RWPE1 (cell line): ENCODE results near the gene SLC16A9.
"Not testable (repeated sequence)": the region's sequence is repeated elsewhere in the genome, so short reads cannot be mapped to it uniquely, and the experiment has no call there.

Source experiments
- CTCF ChIA-PET: fragments of 350-600 bp; sonication (Branson Sonifier 250); formaldehyde crosslinking; extraction: SDS; loops from one replicate; lab custom pipeline; 2021; lab: Yijun Ruan, JAX
- POLR2A ChIA-PET: fragments of 400-600 bp; formaldehyde crosslinking; extraction: SDS; loops from one replicate; lab custom pipeline; 2020; ENCODE audit warnings: antibody characterized with exemption; ENCODE audit not compliant: low non-redundant PET; lab: Yijun Ruan, JAX
- DNase-seq: peaks from one replicate; pipeline ENCODE4 v3.0.0; 2012; ENCODE audit warnings: low spot score
- H3K27ac ChIP-seq: fragments of 450-650 bp; 2 replicates; pipeline ENCODE4 v1.5.1; 2017
- CTCF ChIP-seq: fragments of 450-650 bp; conservative IDR thresholded peaks from 2 replicates; pipeline ENCODE4 v1.5.1; 2017; ENCODE audit warnings: low read depth, mild to moderate bottlenecking

The SLC16A9 gene

GRCh38 chr10:59666310-59666709 is 43.3 kb downstream of the SLC16A9 start:
- ChIA-PET CTCF (no interaction called here), POLR2A (no interaction called here)
- DNase-seq = no peak
- H3K27ac ChIP-seq = no peak overlapping the region
- no peak for TF ChIP-seq CTCF

GRCh38 chr10:59663213-59663612 is 46.4 kb downstream of the SLC16A9 start:
- DNase-seq, CTCF ChIA-PET, H3K27ac ChIP-seq, POLR2A ChIA-PET: not testable (repeated sequence)

GRCh38 chr10:59657724-59658123 is 51.9 kb downstream of the SLC16A9 start:
- no peak for DNase-seq
- ChIA-PET POLR2A (no interaction called here), CTCF (no interaction called here)
- H3K27ac ChIP-seq = no peak overlapping the region
- no peak for TF ChIP-seq CTCF

- no peak for DNase-seq
- no peak for TF ChIP-seq CTCF
- POLR2A ChIA-PET = no interaction called here
- H3K27ac ChIP-seq = no peak overlapping the region
- CTCF ChIA-PET = no interaction called here
These were observed 54.3 kb downstream of the SLC16A9 start for GRCh38 chr10:59655309-59655708.

GRCh38 chr10:59654007-59654406 is 55.6 kb downstream of the SLC16A9 start:
- DNase-seq = no peak
- TF ChIP-seq CTCF = no peak
- H3K27ac ChIP-seq = no peak overlapping the region
- POLR2A ChIA-PET = no interaction called here
- CTCF ChIA-PET = interaction anchor here (0.7 kb wide), 1 partner anchor 15 kb away, joined by 3 read pairs; no protein-coding TSS in a partner anchor

- CTCF ChIA-PET = no interaction called here
- H3K27ac ChIP-seq = no peak overlapping the region
- TF ChIP-seq CTCF = no peak
- no peak for DNase-seq
- POLR2A ChIA-PET = no interaction called here
These were observed 57.7 kb downstream of the SLC16A9 start for GRCh38 chr10:59651902-59652301.

GRCh38 chr10:59649606-59650346 is 59.9 kb downstream of the SLC16A9 start:
- TF ChIP-seq CTCF = no peak
- no peak overlapping the region for H3K27ac ChIP-seq
- POLR2A ChIA-PET = no interaction called here
- no peak for DNase-seq
- CTCF ChIA-PET = no interaction called here
